ENCODE results near the gene CCDC93.

DNA sequence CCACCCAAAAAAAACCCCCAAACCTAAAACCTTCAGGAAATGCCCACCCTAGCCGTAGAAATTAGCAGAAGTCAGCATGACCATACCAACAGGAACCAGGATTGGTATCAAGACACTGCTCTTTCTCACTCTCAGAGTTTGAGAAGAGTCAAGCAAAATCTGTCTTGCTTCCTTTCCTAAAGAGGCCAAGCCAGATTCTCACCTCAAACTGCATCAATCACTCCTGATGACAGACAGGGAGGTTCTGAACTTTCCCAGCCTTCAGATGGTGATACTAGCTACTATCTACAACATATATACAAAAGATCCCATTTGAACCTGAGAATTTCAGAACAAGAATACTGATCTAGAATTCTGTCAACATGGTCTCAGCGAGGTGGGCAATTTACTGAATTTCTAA, 29.7 kb downstream of the CCDC93 start:
- TF ChIP-seq POLR2A (IDR thresholded peaks at IDR 0.05; ENCODE audit: low read depth, low read length) (no peak), TAF1 (IDR thresholded peaks at IDR 0.05; ENCODE audit: low read depth, low read length) (no peak), POLR2AphosphoS5 (IDR thresholded peaks at IDR 0.05; ENCODE audit: low read depth, low read length) (no peak)
